SKM-1 treated with dmso at 0.1 percent for 144 hours (cell line): ENCODE measurements around the gene TRIM26.
"Not testable (repeated sequence)": the region's sequence is repeated elsewhere in the genome, so short reads cannot be mapped to it uniquely, and the experiment has no call there.

ENCODE experiments used
- DNase-seq: peaks from one replicate; lab custom pipeline; 2025; ENCODE audit not compliant: unreplicated experiment; lab: John Stamatoyannopoulos, UW

The TRIM26 gene

DNA sequence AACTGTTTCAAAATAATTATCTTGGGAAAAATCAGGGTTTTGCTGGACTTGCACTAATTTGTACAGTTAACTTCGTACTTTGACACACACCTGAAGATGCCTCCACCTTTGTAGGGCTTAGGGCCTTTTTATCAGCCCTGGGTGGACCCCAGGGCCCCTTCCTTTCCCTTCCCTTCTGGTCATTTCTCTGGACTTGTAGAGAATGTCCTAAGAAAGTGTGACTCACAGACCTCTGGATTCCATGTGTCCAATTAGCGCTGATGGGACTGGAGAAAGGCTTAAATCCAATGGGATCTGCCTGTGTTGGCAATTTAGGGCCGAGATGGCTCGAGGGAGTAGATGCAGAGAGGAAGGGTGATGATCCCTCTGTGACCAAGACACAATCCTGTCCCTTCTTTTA is 40.5 kb downstream of the TRIM26 start:
- DNase-seq: no peak

DNA sequence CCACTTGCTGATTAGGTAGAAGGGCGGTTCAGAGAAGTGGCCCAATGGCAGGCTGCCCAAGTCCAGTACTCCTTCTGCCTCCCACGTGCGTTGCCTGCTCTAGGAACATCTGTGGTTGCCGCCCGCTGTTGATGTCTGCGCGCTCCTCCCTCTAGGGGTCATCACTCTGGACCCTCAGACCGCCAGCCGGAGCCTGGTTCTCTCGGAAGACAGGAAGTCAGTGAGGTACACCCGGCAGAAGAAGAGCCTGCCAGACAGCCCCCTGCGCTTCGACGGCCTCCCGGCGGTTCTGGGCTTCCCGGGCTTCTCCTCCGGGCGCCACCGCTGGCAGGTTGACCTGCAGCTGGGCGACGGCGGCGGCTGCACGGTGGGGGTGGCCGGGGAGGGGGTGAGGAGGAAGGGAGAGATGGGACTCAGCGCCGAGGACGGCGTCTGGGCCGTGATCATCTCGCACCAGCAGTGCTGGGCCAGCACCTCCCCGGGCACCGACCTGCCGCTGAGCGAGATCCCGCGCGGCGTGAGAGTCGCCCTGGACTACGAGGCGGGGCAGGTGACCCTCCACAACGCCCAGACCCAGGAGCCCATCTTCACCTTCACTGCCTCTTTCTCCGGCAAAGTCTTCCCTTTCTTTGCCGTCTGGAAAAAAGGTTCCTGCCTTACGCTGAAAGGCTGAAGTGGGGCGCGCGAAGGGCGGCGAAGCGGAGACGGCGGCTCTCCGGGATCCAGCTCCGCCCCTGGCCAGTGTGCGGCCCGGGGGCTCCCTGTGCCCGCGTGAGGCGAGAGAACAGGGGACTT is 41.3 kb downstream of the TRIM26 start:
- DNase-seq: no peak

DNA sequence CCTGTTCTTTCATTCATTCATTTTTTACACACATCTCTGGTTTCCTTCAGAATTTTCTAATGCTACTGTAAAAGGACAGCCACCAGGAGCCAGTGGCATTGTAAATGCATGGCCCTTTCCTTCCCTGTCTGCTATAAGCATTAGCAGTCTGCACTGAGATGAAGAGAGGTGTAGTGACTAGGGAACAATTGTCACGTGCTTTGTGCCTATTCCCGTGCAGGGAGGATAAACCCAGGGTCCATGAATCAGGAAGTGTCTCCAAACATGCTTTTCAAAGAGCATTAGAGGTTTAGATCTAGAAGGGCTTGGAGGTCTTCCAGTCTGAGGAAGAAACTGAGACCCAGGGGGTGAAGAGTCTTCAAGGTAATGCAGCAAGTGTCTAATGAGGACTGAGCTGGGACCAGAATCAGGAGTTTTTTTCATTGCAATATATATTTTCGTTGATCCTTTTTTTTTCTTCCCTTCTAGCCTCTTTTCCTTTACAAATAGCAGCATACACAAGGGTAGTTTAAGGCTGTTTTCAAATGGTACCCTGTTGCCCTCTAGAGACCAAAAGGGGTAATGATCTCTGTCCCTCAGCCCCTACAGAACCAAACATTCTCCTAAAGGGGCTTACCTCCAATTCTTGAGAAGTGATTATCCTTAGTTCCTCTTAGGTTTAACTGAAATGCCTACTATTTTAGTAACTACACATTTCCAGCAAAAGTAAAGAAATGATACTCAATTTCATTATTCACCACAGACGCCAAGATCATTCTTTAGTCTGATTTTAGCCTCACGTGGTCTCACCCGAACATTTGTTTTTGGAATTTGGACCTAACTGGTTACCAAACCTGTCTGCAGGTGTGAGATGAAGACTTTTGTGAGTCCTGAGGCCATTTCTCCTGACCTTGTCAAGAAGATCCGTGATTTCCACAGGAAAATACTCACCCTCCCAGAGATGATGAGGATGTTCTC is 43.3 kb downstream of the TRIM26 start:
- DNase-seq: peak; percentile 46

DNA sequence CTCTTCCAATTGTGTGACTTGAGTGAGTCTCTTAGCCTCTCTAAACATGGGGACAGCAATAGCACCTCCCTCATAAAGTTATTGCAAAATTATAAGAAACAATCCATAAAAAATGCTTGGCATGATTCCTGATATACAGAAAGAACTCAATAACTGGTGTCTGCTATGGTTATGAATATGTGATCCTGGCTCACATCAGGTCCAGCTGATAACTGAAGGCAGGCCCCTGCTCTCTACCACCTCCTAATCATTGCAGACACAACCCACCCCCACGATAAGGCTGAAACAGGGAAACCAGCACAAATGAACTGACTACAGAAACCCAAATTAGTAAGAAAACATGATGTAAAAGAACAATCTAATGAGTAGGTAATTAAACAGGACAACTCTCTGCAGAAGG is 44.5 kb downstream of the TRIM26 start:
- DNase-seq: no peak

DNA sequence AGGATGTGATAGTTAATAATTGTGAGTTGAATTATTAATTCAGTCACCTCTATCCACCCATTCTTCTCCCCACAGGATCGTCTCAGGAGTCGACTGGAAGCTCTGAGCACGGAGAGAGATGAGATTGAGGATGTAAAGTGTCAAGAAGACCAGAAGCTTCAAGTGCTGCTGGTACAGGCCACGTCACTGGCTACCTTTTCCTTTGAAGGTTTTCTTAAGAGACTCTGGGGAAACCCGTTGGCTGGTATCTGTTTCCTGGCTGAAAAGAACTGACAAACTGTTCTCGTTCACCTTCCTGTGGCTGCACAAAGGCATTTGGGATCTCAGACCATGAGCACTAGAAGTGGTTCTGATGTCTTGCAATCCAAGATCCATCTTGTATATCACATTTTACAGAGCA is 46.1 kb downstream of the TRIM26 start:
- no peak for DNase-seq

DNA sequence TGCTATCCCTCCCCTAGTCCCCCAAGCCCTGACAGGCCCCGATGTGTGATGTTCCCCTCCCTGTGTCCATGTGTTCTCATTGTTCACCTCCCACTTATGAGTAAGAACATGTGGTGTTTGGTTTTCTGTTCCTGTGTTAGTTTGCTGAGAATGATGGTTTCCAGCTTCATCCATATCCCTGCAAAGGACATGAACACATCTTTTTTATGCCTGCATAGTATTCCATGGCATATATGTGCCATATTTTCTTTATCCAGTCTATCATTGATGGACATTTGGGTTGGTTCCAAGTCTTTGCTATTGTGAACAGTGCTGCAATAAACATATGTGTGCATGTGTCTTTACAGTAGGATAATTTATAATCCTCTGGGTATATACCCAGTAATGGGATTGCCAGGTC is 48.0 kb downstream of the TRIM26 start:
- not testable (repeated sequence) for DNase-seq

DNA sequence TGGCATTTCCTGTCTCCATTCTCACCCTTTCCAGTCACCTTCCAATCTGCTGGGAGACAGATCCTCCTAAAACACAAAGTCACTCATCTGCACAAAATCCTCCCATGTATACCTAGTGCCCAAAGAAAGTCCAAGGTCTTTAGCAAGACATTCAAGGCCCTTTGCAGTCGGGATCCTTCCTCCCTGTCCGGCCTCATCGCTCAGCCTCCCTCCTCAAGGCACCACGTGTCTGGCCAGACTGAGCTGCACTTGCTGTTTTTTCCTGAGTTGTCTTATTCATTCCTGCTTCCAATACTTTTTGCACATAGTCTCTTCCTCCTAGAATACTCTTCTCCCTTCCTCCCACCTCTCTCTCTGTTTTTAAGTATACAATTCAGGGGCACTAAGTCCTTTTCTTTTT is 48.5 kb downstream of the TRIM26 start:
- DNase-seq: no peak

DNA sequence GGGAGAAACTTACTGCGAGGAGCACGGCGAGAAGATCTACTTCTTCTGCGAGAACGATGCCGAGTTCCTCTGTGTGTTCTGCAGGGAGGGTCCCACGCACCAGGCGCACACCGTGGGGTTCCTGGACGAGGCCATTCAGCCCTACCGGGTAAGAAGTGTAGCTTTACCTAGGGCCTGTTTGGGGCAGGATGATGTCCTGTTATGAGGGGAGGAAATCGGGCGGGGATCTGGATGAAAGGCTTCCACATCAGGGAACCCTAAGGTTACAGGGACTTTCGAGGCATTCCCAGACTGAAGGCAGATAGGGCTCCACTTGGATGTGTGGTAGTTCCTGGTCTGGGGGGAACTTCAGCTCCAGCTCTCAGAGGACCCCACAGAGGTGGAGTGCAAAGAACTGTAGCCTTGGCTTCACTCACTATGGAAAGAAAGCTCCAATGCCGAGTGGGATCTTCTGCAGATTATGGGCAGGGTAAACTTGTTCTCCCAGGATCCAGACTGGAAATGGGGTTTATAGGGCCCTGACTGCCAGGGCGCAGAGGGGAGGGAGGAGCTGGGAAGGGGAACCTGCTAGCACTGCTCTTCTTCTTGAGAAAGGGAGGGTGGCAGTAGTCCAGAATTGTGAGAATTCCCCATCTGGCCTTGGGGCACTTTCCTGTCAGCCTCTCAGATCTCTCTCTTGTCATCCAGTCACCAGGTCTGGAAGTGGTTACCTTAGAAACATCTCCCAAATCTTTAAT is 49.1 kb downstream of the TRIM26 start:
- DNase-seq: no peak

DNA sequence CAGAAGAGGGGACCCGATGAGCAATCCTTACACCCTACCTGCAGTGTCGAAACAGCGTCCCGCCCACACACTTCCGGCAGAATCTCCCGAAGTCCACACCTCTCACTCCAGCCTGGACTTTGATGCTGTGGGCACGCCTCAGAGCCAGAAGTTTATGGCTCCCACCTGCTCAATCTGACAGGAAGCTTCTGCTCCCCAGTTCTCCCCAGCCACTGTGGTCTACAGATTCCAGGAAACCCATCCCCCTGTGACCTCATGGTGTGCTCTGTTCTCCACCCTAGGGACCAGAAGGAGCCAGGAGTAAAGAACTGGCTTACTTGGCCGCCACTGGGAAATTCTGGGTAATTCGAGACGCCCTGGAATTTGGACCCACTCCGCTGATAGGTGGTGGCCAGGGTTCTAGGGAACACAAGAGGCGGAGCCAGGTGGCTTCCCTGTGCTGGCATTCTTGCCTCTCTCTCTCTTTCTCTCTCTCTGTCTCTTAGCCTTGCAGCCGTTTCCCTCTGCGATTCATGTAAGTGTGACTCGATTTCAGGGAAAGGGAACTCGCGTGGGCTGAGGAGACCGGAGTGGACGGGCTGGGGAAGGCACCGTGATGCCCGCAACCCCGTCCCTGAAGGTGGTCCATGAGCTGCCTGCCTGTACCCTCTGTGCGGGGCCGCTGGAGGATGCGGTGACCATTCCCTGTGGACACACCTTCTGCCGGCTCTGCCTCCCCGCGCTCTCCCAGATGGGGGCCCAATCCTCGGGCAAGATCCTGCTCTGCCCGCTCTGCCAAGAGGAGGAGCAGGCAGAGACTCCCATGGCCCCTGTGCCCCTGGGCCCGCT is 49.9 kb downstream of the TRIM26 start, which contains the start of gene TRIM15:
TSS of gene TRIM15 (plus strand) at position 457 of the 828 bp plus-strand sequence. CDS start at position 596, 139 bp downstream.
- no peak for DNase-seq

DNA sequence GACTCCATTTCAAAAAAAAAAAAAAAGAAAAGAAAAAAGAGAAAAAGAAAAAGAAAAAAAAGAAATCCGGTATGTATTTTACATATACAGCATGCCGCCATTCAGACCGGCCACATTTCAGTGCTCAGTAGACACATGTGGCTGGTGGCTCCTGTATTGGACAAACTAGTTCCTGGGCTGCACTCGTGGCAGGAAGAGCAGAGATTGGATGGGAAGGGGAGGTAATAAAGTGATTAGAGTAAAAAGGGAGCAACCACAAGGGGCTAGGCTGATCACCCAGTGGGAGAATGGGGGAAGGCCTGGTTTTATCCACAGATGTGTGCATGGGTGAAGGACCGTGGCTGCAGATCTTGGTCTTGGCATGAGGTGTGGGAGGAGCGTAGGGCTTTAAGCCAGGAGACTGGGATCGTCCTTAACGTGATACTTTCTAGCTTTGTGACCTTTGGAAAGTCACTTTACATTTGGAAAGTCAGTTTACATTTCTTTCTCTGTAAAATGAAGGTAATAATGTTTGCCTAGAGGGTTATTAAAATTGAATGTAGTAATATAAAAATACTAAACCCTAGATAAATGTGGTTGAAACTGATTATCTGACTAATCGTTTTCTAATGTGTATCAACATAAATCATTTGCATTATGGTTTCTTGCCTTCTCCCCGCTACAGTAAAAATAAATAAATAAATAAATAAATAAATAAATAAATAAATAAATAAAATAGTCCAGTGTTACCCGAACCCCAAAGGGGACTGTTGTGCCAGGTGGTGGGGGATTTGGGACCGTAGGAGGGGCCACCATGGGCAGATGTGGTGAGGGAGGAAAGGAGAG is 50.7 kb downstream of the TRIM26 start:
- no peak for DNase-seq

DNA sequence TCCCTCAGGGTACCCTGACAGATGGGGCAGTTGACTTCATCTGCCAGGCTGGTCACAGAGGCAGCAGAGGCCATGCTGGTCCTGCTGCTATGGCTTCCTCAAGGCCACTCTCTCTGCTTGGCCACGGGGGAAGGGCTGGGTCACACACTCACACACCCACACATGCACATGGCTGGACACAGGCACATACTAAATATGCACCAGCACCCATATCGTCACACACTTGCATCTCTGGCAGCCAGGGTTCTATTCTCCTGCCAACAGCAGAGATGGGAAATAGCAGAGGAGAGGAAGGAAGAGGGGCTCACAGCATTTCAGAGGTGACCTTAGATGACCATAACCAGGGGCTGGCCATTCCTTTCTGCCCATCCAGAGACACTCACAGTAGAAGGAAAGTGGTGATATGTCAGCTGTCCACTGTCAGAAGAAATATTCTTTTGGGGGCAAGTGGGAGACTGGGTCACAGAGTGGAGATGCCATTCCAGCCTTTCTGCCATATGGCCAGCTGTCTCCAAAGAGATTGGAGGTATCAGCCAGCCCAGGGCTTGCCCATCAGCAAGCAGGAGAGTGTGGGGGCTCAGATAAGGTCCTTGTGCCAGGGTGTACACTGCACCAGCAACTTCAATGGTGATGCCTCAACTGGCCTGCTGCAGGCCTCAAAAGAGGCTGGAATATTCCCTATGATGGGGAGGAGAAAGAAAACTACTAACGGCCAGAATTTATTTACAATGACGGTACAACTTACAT is 52.2 kb downstream of the TRIM26 start, which contains the start of gene TRIM10:
TSS of gene TRIM10 (minus strand) at position 427 of the 747 bp plus-strand sequence. CDS start at position 74, 353 bp downstream.
- no peak for DNase-seq

DNA sequence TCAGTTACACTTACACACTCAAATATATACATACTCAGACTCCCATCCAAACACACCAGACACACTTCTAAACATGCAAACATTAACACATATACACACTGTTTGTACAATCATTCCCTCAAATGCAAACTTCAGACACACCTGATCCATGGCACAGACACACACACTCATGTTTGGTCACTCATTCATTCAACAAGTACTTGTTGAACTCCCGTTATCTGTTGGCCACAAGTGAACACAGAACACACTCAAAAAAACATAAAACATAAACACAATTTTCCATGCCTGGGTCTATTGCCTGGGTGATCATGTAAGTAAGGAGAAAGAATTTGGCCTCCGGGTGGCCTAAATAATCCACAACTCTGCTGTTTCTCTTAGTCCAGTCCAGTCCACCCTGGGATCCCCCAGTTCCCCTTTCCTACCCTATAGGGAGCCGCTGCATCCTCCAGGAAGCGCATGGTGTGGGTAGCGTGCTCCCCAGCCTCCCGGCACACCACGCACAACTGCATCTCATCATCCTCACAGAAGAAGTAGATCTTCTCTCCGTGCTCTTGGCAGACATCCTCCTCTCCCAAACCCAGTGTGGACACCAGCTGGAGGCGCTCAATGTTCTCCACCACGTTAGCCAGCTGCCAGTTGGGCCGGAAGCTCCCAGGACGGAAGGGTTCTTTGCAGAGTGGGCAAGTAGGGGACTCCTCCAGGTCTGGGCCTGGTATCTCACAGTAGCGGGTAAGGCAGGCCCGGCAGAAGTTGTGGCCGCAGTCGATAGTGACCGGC is 53.0 kb downstream of the TRIM26 start:
- no peak for DNase-seq

DNA sequence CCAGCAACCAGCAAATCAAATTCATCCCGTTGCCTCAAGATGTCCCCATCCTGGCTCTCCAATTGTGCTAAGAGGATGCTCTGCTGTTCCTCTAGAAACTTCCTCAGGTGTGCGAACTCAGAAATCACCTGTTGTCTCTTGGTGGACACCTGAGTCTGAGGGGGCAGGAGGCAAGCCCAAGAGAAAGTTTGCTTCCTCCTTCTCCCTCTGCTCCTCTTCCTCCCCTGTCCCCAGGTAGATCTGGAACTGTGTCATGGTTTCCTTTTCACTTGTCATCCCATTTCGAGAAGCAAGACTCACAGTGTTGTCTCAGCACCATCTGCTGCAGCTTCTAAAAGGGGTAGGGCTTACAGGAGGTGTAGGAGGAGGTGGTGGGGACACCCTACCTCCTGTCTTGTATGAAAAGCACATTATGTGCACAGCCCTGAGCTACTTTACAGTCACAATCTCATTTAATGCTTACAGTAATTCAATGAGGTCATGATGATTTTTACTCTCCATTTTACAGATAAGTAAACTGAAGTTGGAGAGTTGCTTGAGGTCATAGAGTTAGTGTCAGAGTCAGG is 54.6 kb downstream of the TRIM26 start:
- no peak for DNase-seq

DNA sequence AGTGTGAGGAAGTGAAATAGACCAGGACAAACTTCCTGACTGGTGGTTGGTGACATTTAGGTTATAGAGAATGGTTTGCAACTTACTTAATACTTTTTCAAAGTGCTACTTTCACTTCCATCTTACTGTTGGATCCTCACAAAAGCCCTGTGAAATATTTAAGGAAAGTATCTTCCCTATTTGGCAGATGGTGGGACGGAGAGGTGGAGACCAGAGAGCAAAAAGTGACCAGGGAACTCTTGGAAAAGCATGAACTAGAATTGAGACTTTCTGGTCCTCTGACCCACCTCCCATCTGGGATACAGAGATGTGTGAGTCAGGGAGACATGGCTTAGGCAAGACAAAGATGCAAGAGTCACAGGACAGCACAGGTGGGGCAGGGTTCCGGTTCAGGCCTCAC is 55.2 kb downstream of the TRIM26 start:
- no peak for DNase-seq

DNA sequence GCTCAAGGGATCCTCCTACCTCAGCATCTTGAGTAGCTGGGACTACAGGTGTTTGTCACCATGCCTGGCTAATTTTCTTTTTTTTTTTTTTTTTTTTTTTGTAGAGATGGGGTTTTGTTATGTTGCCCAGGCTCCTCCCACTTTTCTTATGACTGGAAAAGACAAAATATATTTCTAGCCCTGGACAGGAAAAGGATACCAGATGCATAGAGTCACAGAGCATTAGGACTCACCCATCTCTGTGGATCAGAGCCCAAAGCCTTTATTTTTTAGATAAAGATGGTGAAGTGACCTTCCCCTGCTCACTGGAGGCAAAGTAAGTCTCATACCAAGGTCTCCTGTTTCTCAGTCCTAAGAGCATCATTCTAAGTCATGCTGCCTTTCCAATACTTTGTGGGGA is 55.6 kb downstream of the TRIM26 start:
- no peak for DNase-seq

DNA sequence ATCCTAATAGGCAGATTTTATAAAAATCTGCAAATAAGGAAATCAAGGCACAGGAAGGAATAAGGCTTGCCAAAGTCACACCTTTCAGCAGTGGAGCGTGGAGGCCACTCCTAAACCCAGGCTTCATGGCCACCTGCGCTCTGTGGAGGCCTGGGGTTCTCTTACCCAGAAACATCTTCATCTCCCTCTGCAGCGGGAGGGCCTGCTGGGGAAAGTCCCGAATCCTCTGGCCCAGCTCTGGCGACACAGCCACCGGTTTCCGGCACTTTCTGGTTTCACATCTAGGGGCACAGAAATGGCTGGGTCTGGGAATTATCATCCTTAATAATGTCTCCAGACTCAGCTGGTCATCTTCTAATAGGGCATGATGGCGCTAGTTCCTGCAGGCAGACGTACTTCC is 56.4 kb downstream of the TRIM26 start:
- no peak for DNase-seq

DNA sequence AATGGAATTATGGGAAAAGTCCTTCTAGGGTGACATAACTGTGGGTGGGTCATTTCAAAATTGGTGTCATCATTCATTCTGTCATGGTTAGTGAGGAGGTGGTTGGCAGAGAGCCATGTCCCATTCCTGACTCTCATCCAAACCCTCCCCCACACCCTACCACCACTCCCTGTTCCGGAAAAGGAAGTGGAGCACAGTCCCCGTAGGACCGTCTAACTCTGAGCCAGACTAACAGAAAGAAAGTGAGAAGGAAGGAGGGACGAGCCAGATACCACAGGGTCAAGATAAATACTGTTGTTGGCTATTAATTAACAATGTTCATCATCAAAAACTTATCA is 57.0 kb downstream of the TRIM26 start:
- DNase-seq: no peak
